ENCODE results near the gene G3BP1.
A peak's percentile ranks its signal among the peaks of the same experiment; 100 is the strongest.

G3BP1 gene

DNA sequence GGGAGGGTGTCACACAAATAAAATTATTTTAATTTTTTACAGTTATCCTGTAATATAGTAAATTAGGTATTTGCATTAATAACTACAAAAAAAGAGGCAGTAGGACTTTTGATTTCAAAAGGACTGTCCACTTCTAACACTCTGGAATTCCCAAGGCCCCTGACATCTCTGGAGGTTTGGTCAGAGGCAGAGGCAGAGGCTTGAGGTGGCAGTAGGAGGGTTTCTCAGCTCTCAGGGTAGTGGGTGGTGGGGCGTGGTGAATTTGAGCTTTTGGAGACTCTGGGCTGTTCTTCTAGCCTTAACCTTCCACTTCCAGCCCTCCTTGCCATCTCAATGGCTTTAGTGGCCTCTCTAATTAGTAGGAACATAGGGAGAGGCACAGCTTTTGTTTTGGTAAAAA, 36.1 kb upstream of the G3BP1 start:
- in situ Hi-C loops (cut with HindIII; ENCODE audit: low sequenced_read_pairs): no loop called here
- no peak for DNase-seq (ENCODE audit: low read depth, low spot score)
- TF ChIP-seq, protein P1, sequence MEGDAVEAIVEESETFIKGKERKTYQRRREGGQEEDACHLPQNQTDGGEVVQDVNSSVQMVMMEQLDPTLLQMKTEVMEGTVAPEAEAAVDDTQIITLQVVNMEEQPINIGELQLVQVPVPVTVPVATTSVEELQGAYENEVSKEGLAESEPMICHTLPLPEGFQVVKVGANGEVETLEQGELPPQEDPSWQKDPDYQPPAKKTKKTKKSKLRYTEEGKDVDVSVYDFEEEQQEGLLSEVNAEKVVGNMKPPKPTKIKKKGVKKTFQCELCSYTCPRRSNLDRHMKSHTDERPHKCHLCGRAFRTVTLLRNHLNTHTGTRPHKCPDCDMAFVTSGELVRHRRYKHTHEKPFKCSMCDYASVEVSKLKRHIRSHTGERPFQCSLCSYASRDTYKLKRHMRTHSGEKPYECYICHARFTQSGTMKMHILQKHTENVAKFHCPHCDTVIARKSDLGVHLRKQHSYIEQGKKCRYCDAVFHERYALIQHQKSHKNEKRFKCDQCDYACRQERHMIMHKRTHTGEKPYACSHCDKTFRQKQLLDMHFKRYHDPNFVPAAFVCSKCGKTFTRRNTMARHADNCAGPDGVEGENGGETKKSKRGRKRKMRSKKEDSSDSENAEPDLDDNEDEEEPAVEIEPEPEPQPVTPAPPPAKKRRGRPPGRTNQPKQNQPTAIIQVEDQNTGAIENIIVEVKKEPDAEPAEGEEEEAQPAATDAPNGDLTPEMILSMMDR (IDR thresholded peaks at IDR 0.05; ENCODE audit: low read depth, low read length): no peak
- no peak overlapping the region for H3K4me3 ChIP-seq (ENCODE audit: low read depth, low read length)

- TF ChIP-seq, protein P1 (IDR thresholded peaks at IDR 0.05; ENCODE audit: low read depth, low read length): no peak
- no peak overlapping the region for H3K4me3 ChIP-seq (ENCODE audit: low read depth, low read length)
- in situ Hi-C loops (cut with HindIII; ENCODE audit: low sequenced_read_pairs): no loop called here
- DNase-seq (ENCODE audit: low read depth, low spot score): no peak
Observed at GRCh38 chr5:151737431-151737830, 34.3 kb upstream of the G3BP1 start.

DNA sequence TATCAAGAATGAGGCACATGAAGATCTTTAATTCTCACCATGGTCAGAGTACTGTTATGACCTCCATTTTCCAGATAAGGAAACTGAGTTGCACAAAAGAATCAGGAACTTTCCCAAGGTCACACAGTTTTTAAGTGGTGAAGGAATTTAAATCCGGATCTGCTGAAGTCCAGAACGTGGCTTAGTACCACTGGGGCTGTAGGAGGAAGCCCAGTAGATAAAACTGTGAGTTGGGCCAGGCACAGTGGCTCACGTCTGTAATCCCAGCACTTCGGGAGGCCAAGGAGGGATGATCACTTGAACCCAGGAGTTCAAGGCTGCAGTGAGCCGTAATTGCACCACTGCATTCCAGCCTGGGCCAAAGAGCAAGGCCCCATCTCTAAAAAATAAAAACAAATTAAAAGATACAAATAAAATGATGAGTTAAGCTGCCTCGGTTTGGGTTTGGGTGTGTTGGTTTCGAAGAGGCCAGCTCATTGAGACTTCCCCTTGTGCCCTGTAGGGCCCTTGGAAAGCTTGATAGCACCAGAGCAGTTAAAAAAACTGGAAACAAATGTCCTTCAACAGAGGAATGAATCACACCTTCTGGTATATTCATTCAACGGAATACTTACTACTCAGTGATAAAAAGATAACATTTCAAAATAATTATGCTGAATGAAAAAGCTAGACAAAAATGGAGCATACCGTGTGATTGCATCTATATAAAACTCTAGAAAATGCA, 33.5 kb upstream of the G3BP1 start:
- in situ Hi-C loops (cut with HindIII; ENCODE audit: low sequenced_read_pairs): no loop called here
- DNase-seq (ENCODE audit: low read depth, low spot score): no peak
- H3K4me3 ChIP-seq (ENCODE audit: low read depth, low read length): no peak overlapping the region
- TF ChIP-seq, protein P1 (IDR thresholded peaks at IDR 0.05; ENCODE audit: low read depth, low read length): no peak

GRCh38 chr5:151739395-151739794, 32.4 kb upstream of the G3BP1 start:
- TF ChIP-seq, protein P1 (IDR thresholded peaks at IDR 0.05; ENCODE audit: low read depth, low read length): no peak
- H3K4me3 ChIP-seq (ENCODE audit: low read depth, low read length): no peak overlapping the region
- in situ Hi-C loops (cut with HindIII; ENCODE audit: low sequenced_read_pairs): no loop called here
- peak; percentile 28 for DNase-seq (ENCODE audit: low read depth, low spot score)

DNA sequence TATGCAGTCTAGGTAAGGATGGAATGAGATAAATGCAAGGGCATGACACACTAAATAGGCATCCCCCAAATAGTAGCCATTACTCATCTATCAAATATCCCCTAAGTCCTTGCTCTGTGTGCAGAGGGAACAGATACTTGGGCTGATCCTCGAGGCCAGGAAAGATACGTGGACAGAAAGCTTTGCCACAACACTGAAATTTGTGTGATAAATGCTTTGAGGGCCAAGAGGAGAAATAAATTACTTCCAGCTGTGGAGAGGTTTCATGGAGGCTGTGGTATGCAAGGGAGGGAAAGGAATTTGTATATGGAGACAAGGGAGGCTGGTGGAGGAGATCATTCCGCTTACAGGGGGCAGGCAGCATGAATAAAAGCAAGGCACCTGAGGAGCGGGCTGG, 31.8 kb upstream of the G3BP1 start:
- DNase-seq (ENCODE audit: low read depth, low spot score): peak; percentile 92
- in situ Hi-C loops (cut with HindIII; ENCODE audit: low sequenced_read_pairs): no loop called here
- H3K4me3 ChIP-seq (ENCODE audit: low read depth, low read length): no peak overlapping the region
- TF ChIP-seq, protein P1 (IDR thresholded peaks at IDR 0.05; ENCODE audit: low read depth, low read length): no peak

DNA sequence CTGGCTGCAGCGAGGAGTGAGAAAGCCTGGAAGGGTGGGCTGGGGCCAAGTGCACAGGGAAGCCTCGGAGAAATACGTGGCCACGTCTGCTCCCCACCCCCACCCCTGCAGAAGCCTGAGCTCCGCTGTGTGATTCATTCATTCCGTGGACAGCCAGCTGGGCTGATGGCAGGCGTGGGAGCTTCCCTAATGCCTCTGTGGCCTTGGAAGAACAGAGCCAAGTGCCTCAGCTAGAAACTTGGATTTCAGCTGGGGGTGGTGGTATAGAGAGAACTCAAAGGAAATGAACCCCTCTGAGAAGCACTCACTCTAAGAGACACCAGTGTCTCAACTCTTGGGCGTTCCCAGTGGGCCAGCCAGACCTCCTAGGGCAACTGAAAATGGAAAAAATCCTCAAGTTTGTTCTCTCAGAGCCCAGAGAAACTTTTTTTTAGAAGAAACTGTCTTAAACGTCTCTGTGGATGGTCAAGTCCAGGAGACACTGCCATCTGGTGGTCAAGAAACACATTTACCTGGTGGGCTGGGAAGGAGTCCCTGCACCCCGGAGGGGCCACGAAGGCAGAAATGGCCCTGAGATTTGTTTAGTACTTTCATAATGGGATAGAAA, 31.3 kb upstream of the G3BP1 start:
- TF ChIP-seq, protein P1 (IDR thresholded peaks at IDR 0.05; ENCODE audit: low read depth, low read length): peak; percentile 78
- in situ Hi-C loops (cut with HindIII; ENCODE audit: low sequenced_read_pairs): no loop called here
- DNase-seq (ENCODE audit: low read depth, low spot score): peak; percentile 97
- H3K4me3 ChIP-seq (ENCODE audit: low read depth, low read length): no peak overlapping the region

All from astrocyte of the spinal cord (primary cell).